HCT116 (cell line): ENCODE results near the gene WDR17. TPM values are rescaled to one million over a fixed set of nuclear protein-coding genes. Genes with fewer than 3 reads are reported as not detected.

ENCODE experiments used
- ATAC-seq: fragments of 200-7000 bp; cut with Tn5 transposase; 2 replicates; pipeline ENCODE4 v1.9.1; 2020; ENCODE audit warnings: mild to moderate bottlenecking, moderate library complexity
- BruUV-seq: library from RNA; stranded (reverse); fragments of 400-500 nt; replicated peaks from 2 replicates; lab custom pipeline; 2021; lab: Mats Ljungman, UMichigan
- CTCF ChIA-PET: fragments of 300-600 bp; sonication (Branson Sonifier 250); formaldehyde crosslinking; loops from one replicate; lab custom pipeline; 2021; ENCODE audit warnings: antibody characterized with exemption; lab: Charles Lee
- POLR2A ChIA-PET: fragments of 300-600, 350-600 bp; sonication (Branson Sonifier 250); formaldehyde crosslinking; loops from one replicate; lab custom pipeline; 2021; ENCODE audit warnings: antibody characterized with exemption; lab: Charles Lee
- RAD21 ChIA-PET, 2 experiments: fragments of 300-600 bp; sonication (Branson Sonifier 250); formaldehyde crosslinking; loops; one replicate each; lab custom pipeline; 2023; ENCODE audit warnings: low total read pairs in 2 of 2; ENCODE audit not compliant: uncharacterized antibody in 2 of 2, unreplicated experiment in 2 of 2, low non-redundant PET in 1 of 2; lab: Charles Lee
- DNase-seq: peaks from one replicate; pipeline ENCODE4 v3.0.0-alpha.2; 2010; ENCODE audit warnings: low read depth, low spot score
- H2AFZ ChIP-seq: fragments of 200-600 bp; shearing (Covaris generic), sonication (generic); 2 replicates; pipeline ENCODE4 v1.6.1; 2017; ENCODE audit warnings: low read depth, mixed run types, mixed read lengths, antibody characterized with exemption, low read length; ENCODE audit not compliant: poor library complexity, severe bottlenecking
- H3K27ac ChIP-seq: 2 replicates; pipeline ENCODE4 v1.5.1; 2012; ENCODE audit warnings: low read depth, low read length
- H3K27me3 ChIP-seq: fragments of 200-600 bp; sonication (generic); 2 replicates; pipeline ENCODE4 v1.6.1; 2016; ENCODE audit warnings: mixed run types, low read length, mixed read lengths; ENCODE audit not compliant: insufficient read depth
- H3K36me3 ChIP-seq, 2 experiments: fragments of 200-500 bp in 1 of 2; fragments of 200-600 bp in 1 of 2; sonication (Bioruptor generic) in 1 of 2; sonication (generic) in 1 of 2; 2 replicates each; pipeline versions ENCODE4 v1.5.1 to v1.6.1; 2014 to 2016; ENCODE audit warnings: low read length in 2 of 2, inconsistent platforms in 1 of 2, mixed read lengths in 1 of 2, mixed run types in 1 of 2; ENCODE audit not compliant: insufficient read depth in 2 of 2, control insufficient read depth in 1 of 2
- H3K4me1 ChIP-seq, 2 experiments: fragments of 200-600 bp in 1 of 2; sonication (generic) in 1 of 2; 2 replicates each; pipeline versions ENCODE4 v1.5.1 to v1.6.1; 2012 to 2017; ENCODE audit warnings: low read length in 2 of 2, inconsistent platforms in 1 of 2, mild to moderate bottlenecking in 1 of 2, mixed read lengths in 1 of 2, mixed run types in 1 of 2, moderate library complexity in 1 of 2; ENCODE audit not compliant: insufficient read depth in 2 of 2, control insufficient read depth in 1 of 2
- H3K4me2 ChIP-seq: fragments of 200-600 bp; sonication (generic); 2 replicates; pipeline ENCODE4 v1.6.1; 2017; ENCODE audit warnings: mixed run types, low read length, mixed read lengths
- H3K4me3 ChIP-seq, 2 experiments: fragments of 200-600 bp in 1 of 2; sonication (generic) in 1 of 2; replicated peaks in 1 of 2; 2 replicates each; pipeline ENCODE4 v1.5.1; 2011 to 2016; ENCODE audit warnings: low read length in 2 of 2, control low read depth in 1 of 2, low read depth in 1 of 2, mild to moderate bottlenecking in 1 of 2, mixed read lengths in 1 of 2, mixed run types in 1 of 2
- H3K79me2 ChIP-seq: fragments of 200-600 bp; sonication (generic); 2 replicates; pipeline ENCODE4 v1.6.1; 2017; ENCODE audit warnings: mild to moderate bottlenecking, mixed run types, low read length, moderate library complexity, mixed read lengths; ENCODE audit not compliant: insufficient read depth
- H3K9ac ChIP-seq: fragments of 200-600 bp; sonication (generic); 2 replicates; pipeline ENCODE4 v1.6.1; 2016; ENCODE audit warnings: low read length, mixed read lengths
- H3K9me2 ChIP-seq: fragments of 200-600 bp; sonication (generic), shearing (Covaris generic); 2 replicates; pipeline ENCODE4 v1.6.1; 2017; ENCODE audit warnings: mixed run types, mild to moderate bottlenecking, moderate library complexity; ENCODE audit not compliant: insufficient read depth
- H3K9me3 ChIP-seq, 2 experiments: fragments of 200-500 bp in 1 of 2; fragments of 200-600 bp in 1 of 2; sonication (Bioruptor generic) in 1 of 2; sonication (generic) in 1 of 2; 2 replicates each; pipeline ENCODE4 v1.6.1; 2014 to 2017; ENCODE audit warnings: low read length in 2 of 2, mixed read lengths in 2 of 2, inconsistent platforms in 1 of 2, low read depth in 1 of 2, mild to moderate bottlenecking in 1 of 2, mixed run types in 1 of 2, moderate library complexity in 1 of 2; ENCODE audit not compliant: control insufficient read depth in 1 of 2, insufficient read depth in 1 of 2
- H4K20me1 ChIP-seq: fragments of 200-600 bp; sonication (generic), shearing (Covaris generic); 2 replicates; pipeline ENCODE4 v1.6.1; 2017; ENCODE audit warnings: mixed run types, mild to moderate bottlenecking, moderate library complexity; ENCODE audit not compliant: insufficient read depth
- CEBPB ChIP-seq: IDR thresholded peaks from 2 replicates; pipeline ENCODE4 v1.6.1; 2012; ENCODE audit warnings: low read depth
- CTCF ChIP-seq, 3 experiments: fragments of 200-600 bp in 1 of 3; sonication (generic) in 1 of 3; IDR thresholded peaks in 2 of 3; conservative IDR thresholded peaks in 1 of 3; 2 replicates each; pipeline ENCODE4 v1.5.1; 2012 to 2017; ENCODE audit warnings: low read depth in 2 of 3, low read length in 2 of 3, antibody characterized with exemption in 1 of 3, borderline replicate concordance in 1 of 3, control low read depth in 1 of 3, mild to moderate bottlenecking in 1 of 3, mixed read lengths in 1 of 3, mixed run types in 1 of 3, moderate library complexity in 1 of 3; ENCODE audit not compliant: insufficient read depth in 1 of 3
- ELF1 ChIP-seq: IDR thresholded peaks from 2 replicates; pipeline ENCODE4 v1.6.1; 2012; ENCODE audit warnings: low read depth, borderline replicate concordance
- EZH2 ChIP-seq: fragments of 200-600 bp; sonication (generic); IDR thresholded peaks from 2 replicates; pipeline ENCODE4 v1.6.1; 2017; ENCODE audit warnings: antibody characterized with exemption, mixed run types
- FOSL1 ChIP-seq: IDR thresholded peaks from 2 replicates; pipeline ENCODE4 v1.6.1; 2012; ENCODE audit warnings: low read depth
- JUND ChIP-seq: IDR thresholded peaks from 2 replicates; pipeline ENCODE4 v1.6.1; 2012
- RAD21 ChIP-seq: IDR thresholded peaks from 2 replicates; pipeline ENCODE4 v1.6.1; 2012; ENCODE audit warnings: low read depth, mild to moderate bottlenecking
- SP1 ChIP-seq: IDR thresholded peaks from 2 replicates; pipeline ENCODE4 v1.6.1; 2012; ENCODE audit warnings: low read depth
- SRF ChIP-seq: IDR thresholded peaks from 2 replicates; pipeline ENCODE4 v1.6.1; 2012; ENCODE audit warnings: low read depth
- TCF7L2 ChIP-seq: IDR thresholded peaks from 2 replicates; pipeline ENCODE4 v1.7.0; 2011; ENCODE audit warnings: borderline replicate concordance, inconsistent platforms; ENCODE audit not compliant: insufficient read depth, insufficient read length; ENCODE audit errors: extremely low read depth
- YY1 ChIP-seq: IDR thresholded peaks from 2 replicates; pipeline ENCODE4 v1.6.1; 2011; ENCODE audit warnings: low read length, low read depth, moderate library complexity, mild to moderate bottlenecking; ENCODE audit not compliant: insufficient replicate concordance; ENCODE audit errors: extremely low read depth
- ZFX ChIP-seq: fragments of 450-650 bp; IDR thresholded peaks from 2 replicates; pipeline ENCODE4 v1.6.1; 2017
- ZNF274 ChIP-seq: fragments of 200-500 bp; sonication (Bioruptor generic); IDR thresholded peaks from 2 replicates; pipeline ENCODE4 v1.6.1; 2014; ENCODE audit warnings: mild to moderate bottlenecking, low read depth, low read length, inconsistent platforms
- intact Hi-C: fragments of 100-400 bp; cut with micrococcal nuclease; formaldehyde crosslinking; loops from 2 replicates; pipeline ENCODE4 v1.10.0; 2022
- total RNA-seq: library from RNA; stranded (reverse); gene quantifications from one replicate; pipeline ENCODE4 v1.2.1, GENCODE V29; 2021; ENCODE audit not compliant: unreplicated experiment

WDR17 gene
- total RNA-seq, 1 experiment from 2014 or later = 0.20 TPM

- TF ChIP-seq EZH2 = no peak
- TF ChIP-seq CTCF (IDR thresholded peaks at IDR 0.05 in 2 of 3, conservative IDR thresholded peaks at IDR 0.05 in 1 of 3; ENCODE audit: borderline replicate concordance in 1 of 3, insufficient read depth in 1 of 3, low read depth in 2 of 3, low read length in 2 of 3) = no peak
- TF ChIP-seq ZNF274 = no peak
- no peak for TF ChIP-seq YY1
- no peak for TF ChIP-seq FOSL1
- TF ChIP-seq SRF = no peak
- TF ChIP-seq CEBPB = no peak
- TF ChIP-seq TCF7L2 = no peak
- no peak for TF ChIP-seq ZFX
- TF ChIP-seq ELF1 = no peak
- TF ChIP-seq RAD21 = no peak
- TF ChIP-seq SP1 = no peak
These were observed 85.1 kb downstream of the WDR17 start (continued) for GRCh38 chr4:176150704-176151103.

GRCh38 chr4:176153124-176153523, 87.5 kb downstream of the WDR17 start:
- no peaks in the 10 kb centered on the region for H3K9me3 ChIP-seq
- TF ChIP-seq JUND (no peak), EZH2 (no peak), CTCF (IDR thresholded peaks at IDR 0.05 in 2 of 3, conservative IDR thresholded peaks at IDR 0.05 in 1 of 3; ENCODE audit: borderline replicate concordance in 1 of 3, insufficient read depth in 1 of 3, low read depth in 2 of 3, low read length in 2 of 3) (no peak), SP1 (no peak), ELF1 (no peak)
- TF ChIP-seq, all 23 proteins: peak for 0
- peak overlapping the region; percentile 0 for H2AFZ ChIP-seq
- H3K27ac ChIP-seq = no peak overlapping the region
- no TSS peak for BruUV-seq
- no peak for ATAC-seq
- DNase-seq = no peak
- intact Hi-C loops = loop anchor here (5.0 kb wide), 1 partner anchor 124 kb away; no protein-coding TSS in a partner anchor
- H3K4me3 ChIP-seq = no peak overlapping the region
- H3K4me2 ChIP-seq = no peak overlapping the region
- ChIA-PET POLR2A (no interaction called here), CTCF (no interaction called here), RAD21 (no interaction called here)
- no peaks in the 10 kb centered on the region for H4K20me1 ChIP-seq
- no peaks in the 10 kb centered on the region for H3K4me1 ChIP-seq
- no peaks in the 10 kb centered on the region for H3K79me2 ChIP-seq
- H3K27me3 ChIP-seq = no peaks in the 10 kb centered on the region
- H3K36me3 ChIP-seq = no peaks in the 10 kb centered on the region
- H3K9me2 ChIP-seq = no peaks in the 10 kb centered on the region
- H3K9ac ChIP-seq = no peak overlapping the region
